Epidermal melanocyte (primary cell): ENCODE results near the gene ZNF248.

ENCODE experiments used
- DNase-seq: peaks from one replicate; pipeline ENCODE4 v3.0.0; 2011; ENCODE audit warnings: low spot score; ENCODE audit not compliant: insufficient read length

ZNF248 gene

DNA sequence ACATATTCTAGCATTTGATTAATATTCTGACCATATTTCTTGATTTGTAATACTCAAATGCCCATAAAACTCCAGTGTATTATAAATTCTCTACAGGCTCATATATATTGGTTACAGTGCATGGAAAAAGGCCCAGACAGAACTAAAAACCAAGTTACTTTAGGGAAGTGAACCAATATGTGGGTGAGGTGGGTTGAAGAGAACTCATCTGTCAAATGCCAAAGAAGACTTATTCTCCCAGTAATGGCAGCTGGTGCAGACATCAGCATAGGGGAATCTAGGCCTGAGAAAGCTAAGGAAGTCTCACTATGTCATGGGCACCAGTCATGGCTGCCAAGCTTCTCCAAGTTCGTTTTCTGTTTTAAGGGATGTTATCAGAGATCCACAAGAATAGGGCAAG is 30.6 kb downstream of the ZNF248 start:
- DNase-seq = no peak

DNA sequence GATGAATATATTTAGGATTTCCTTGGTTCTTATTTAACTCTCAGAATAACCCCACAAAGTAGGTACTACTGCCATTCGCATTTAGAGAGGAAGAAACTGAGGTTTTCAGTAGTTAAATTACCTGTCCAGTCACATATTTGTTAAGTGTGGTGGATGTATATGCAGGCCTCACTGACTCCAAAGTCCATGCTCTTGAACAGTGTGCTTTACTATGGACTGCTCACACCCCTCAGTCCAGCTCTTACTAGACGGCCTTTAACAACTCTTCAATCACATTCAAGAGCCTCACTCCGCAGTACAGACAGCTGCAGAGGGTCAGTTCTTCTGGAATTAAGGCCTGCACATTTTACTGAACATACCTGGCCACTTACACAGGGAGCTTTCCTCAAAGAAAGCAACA is 36.2 kb downstream of the ZNF248 start:
- DNase-seq = no peak

DNA sequence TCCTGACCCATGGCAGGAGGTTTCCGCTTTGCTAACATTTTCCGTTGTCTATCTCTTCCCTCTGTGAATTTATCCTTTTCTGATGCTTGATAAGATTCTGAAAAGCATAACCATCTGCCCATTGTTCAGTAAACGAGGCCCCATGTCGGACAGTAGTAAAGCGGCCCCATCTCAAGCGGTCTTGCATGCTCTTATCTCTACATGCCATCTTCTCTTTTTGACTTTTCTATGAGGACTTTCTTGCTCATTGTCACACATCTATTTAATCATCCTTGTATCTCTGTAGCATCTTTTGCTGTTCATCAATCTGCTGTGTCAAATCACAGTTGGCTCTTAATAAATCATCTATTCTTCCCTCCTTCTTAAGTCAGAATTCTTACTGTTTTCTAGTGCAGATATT is 37.6 kb downstream of the ZNF248 start:
- no peak for DNase-seq

DNA sequence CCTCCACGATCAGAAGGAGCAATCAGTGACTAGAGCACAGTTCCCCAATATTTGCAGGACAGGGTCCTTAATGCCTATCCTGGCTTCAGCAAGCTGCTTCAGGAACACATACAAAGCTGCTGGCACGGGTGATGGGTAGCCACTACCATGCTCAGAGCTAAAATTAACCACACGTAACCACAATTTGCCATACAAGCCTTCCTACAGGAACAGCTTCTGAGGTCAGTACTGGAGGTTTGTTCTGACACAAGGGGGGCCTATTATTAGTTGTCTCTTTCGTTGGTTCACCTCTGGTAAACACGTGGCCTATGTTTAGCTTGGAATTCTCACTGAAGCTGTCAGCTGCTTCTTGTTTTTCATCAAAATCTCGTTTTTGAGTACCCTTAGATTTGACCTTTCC is 41.1 kb downstream of the ZNF248 start:
- no peak for DNase-seq

DNA sequence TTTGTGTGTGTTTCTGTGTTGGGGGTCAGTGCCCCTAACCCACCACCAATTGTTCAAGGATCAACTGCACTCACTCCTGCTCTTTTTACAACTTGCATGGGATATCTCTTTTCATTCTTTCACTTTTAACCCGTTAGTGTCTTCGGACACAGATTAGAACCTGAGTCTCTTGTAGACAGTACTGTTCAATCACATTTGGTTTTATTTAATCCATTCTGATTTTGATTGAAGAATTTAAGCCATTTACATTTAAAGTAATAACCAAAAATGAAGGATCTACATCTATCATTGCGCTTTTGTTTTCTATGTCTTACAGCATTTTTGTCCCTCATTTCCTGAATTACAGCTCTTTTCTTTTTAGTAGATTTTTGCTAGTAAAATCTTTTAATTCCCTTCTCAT is 43.6 kb downstream of the ZNF248 start:
- no peak for DNase-seq

DNA sequence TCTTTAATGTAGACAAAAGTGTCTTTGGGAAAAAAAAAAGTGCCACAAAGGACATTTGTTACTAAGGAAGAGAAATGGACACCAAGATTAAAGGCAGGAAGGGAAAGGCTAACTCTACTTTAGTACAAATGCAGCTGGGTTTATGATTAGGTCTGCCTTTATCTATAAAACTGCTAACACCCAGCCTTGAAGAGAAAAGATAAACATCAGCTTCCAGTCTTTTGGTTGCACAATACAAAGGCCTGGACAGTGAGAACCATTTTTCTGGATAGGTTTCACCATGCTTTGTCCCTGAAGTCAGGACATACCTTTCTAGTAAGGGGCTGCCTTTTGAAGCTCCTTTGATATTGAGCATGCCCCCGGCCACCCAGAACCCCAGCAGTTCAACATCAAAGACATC is 45.1 kb downstream of the ZNF248 start:
- DNase-seq = no peak

DNA sequence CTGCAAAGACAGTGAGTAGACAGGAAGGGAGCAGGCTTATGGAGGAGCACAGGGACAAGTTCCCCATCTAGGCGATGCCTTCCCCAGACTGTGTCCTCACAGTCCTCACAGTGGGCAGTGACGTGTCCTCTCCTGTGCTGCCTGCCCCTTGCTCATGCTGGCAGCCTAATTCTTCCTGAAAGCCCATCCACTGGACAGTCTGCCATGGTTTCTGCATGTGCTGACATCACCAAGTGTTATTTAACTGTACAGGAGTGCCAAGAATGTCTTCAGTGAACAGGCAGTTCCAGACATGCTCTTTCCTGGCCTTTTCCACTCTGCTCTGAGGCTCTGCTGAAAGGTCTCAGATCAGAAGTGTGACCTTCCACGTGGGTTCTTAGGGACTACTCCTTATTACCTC is 54.1 kb downstream of the ZNF248 start:
- DNase-seq = no peak

DNA sequence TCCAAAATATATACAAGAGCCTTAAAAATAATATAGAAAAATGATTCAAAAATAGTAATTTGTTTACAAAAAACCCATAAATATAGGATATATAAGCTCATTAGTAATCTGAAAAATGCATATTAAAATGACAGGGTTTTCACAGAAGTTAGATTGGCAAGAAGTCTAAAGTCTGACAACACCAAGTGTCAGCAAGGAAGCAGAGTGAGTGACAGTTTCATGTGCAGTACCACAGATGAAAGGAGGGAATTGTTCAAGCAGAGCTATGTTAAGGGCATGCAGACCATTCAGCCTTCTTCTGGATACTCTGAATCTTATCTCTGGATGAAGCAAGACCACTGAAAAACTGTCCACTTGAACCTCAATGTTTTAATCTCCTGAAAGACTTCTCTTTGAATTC is 55.9 kb downstream of the ZNF248 start:
- no peak for DNase-seq

DNA sequence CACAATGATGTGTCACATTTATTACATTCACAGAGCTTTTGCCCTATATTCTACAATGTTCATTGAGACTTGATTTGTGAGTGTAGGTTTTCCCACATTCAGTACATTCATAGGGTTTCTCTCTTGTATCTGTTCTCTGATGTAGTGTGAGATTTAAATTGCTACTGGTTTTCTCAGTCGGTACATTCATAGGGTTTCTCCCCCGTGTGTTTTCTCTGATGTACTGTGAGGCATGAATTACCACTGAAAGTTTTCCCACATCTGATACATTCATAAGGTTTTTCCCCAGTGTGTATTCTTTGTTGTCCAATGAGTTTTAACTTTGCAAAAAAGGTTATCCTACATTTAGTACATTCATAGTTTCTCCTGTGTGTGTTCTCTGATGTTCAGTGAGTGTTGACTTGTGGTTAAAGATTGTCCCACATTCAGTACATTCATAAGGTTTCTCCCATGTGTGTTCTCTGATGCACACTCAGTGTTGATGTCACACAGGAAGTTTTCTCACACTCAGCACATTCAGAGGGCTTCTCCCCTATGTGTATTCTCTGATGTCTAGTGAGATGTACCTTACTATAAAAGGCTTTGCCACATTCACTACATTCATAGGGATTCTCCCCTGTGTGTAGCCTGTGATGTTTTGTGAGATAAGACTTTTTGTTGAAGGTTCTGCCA is 63.0 kb downstream of the ZNF248 start:
- no peak for DNase-seq

DNA sequence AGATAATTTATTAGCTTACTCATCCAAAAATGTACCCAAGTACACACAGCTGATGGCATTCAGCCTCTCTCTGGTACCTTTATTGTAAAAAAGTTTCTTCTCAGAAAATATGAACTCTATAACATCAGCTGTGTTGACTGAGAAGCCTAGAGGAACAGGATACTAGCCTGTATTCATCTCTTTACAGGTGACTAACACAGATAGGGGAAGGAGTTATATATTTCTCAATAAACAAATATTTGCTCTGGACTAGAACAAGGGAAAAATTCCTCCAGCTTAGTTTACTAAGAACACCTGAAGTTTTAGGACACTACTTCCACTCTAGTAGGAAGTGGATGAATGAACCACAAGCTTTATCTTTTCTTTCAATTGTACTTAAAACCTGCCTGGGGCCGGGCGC is 67.8 kb downstream of the ZNF248 start:
- no peak for DNase-seq

DNA sequence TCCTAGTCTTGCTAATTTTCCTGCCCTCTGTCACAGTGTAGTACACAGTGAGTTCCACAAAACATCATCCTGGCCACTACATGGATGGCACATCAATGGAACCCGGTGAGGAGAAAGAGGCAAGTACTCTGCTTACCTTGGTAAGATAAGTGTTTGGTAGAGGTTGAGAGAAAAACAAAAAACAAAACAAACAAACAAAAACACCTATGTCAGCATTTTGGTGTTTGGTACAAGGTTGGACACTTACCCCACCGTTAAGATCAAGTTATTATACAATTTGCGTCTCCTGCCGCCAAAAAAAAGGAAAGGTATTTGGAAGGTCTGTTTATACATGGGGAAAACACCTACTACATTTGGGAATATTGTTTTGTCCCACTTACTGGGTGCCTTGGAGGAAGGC is 72.7 kb downstream of the ZNF248 start:
- DNase-seq = no peak

DNA sequence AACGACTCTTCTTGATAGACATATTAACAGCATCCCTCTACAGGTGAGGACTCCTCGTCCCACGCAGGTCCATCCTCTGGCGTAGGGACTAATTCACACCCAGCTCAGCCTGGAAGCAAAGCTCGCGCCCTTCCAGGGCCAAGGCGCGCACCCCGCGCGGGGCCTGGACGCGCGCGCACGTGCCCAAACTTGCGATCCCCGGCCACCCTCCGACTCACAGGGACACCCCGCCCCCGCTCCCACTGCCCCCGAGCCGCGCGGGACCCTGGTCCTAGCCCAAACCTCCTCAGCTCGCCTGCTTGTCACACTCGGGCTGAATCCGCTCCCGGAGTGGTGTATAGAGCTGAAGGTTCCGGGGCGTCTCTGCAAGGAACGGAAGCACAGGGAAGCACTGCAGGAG is 76.9 kb downstream of the ZNF248 start:
- DNase-seq = no peak

DNA sequence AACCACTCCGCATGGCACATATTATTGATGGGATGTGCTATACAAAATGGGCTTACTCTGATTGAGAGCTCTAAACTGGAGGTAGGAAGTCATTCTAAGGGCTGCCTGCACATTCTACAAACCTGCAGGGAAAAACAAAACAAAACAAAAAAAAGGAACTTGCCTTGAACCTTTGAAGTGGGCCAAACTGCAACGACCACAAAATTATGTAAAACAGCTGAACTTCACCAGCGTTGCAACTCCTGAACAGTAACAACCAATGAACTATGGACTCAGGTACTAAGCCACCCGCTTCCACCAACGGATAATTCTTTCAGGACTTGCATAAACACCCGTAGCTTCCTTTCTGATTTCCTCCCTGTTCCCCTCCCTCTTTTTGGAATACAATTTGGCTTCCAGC is 80.4 kb downstream of the ZNF248 start:
- DNase-seq = no peak

DNA sequence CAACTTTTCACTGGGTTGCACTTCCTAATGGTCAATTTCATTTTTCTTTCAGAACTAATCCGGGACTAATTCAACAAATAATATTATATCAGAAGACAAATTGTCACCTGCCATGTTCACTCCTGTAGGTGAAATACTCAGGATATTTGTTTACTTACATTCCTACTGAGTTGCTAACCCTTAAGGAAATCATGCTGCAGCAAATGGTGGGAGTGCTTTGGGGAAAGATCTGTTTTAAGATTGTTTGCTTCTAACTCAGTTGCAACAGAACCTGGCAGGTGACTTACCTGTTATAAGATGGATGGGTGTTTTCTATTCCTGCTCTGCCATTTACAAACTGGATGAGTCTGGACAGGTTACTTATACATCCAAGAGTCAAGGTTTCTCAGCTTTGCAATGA is 81.8 kb downstream of the ZNF248 start:
- DNase-seq = no peak

DNA sequence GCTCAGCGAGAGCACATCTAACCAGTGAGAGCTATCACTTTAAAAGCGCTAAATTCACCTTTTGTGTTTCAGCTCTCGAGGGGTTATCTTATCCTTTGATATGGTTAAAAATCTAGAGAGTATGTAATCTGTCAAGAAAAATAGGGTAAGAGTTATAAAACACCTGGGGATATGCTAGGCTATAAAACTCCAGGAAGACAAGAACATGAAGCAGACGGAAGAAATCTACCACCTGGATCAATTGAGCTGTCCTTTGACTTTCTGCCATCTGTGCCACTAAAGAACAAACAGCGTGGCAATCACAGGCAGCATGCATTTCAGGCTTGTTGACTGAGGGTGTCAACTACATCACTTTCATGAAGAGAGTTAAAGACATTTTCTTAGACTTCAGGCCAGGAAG is 83.1 kb downstream of the ZNF248 start:
- no peak for DNase-seq

DNA sequence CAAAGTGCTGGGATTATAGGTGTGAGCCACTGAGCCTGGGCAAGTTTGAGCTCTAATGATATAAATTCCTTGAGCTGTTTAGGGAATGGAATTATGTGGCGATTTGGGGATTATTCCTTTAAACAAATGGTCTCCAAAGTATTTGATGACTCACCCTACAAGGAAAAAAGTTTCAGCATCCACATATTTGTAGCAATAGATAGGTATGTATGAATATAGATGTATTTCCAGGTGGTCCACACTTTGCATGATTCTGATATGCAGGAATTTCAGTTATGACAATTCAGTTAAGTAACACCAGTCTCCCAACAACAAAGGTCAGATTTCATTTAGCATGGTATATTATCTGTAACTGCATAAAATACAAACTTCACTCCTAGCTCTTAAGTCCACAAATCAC is 92.2 kb downstream of the ZNF248 start:
- DNase-seq = no peak

DNA sequence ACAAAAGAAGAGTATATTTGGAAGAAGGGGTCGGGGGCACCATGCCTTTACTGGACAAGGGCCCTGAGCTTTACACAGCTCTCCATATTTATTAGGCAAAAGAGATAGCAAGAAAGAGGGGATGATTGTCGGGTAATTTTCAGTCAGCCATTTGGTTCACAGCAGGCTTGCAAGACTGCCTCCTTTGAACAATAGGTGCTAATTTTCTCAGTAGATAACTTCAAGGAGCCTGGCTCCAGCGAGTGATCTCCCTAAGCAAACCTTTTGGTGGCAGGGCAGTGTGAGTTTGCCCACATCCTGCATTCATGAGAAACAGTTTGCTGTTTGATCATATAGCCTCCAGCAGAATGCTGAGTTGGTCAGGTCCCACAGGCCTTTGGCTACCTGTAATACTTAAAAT is 94.3 kb downstream of the ZNF248 start:
- no peak for DNase-seq

DNA sequence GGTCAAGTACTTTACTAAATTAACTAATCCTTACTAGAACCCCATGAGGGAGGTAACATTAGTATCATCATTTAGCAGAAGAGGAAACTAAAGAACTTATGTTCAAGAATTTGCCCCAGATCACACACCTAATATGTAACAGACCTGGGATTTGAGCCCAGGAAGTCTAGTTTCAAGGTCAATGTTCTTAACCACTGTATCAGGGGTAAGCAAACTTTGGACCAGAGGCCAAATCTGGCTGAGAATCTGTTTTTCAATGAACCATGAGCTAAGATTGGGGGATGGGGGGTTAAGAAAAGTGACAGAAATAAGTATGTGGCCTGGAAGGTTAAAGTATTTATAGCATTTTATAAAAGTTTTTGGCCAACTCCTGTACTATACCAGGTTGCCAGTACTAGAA is 95.1 kb downstream of the ZNF248 start:
- no peak for DNase-seq

DNA sequence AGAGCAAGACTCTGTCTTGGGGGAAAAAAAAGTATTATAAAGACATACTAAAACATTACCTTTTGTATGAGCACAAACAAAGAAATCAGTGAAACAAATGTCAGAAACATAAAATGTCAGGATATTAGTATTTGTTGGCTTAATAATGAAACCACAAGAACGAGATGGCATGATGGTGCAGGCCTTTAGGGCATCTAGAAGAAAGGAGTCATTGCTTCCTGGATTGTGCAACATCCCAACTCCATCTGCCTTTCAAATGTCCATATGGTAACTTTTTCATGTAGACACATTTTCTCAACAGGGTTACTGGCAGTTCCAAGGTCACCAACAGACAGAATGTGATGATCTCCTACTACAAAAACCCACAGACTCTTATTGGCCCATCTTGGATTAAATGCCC is 96.6 kb downstream of the ZNF248 start:
- no peak for DNase-seq

DNA sequence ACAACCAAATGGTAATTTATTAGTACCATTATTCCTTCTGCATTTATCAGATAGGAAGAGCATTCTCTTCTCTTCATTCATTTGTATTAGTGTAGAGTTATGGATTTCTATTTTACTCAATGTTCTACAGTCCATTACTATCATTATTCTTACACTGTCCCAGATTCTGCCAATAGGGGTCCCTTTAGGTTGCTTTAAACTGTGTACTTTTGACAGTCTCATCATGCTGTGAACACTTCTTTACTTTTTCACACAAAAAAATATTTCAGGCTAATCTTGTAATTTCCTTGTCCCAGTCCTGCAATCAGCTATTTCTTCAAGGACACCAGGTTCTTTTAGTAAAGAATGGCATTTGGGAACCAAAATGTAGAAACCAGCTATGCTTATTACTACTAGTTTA is 99.3 kb downstream of the ZNF248 start:
- DNase-seq = no peak

DNA sequence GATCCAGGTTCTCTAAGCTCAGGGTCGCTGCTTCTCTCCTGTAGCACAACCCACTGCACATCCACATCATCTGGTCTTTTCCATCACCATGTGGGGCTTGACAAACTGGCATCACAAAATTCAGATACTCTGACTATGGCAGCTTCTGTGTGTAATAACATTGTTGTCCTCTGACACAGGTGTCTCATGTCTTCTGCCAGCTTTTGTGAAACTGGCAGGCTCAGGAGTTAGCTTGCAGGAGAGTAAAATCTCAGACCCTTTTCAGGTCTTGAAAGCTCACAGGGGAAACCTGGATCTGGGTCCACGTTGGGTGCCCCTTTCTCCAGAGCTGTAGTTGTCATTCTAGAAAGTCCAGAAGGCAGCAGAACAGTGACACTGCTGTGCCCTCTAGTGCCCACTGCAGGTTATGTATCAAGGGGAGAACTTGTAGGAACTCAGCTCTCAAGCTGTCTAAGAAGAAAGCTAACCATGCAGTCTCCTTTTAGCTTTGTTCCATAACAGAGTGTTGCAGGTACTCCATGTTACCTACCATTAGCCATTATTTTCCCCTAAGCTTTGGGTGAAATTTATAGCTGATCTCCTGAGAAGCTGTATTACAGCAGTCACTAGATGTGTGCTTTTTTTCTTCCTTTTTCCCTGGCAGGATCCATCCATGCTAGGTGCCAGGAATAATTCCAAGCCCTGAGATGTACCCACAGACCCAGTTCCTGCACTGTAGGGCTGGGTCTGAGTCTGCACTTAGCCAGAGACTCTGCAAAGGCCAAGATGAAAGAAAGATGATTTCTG is 102.7 kb downstream of the ZNF248 start:
- DNase-seq = no peak

DNA sequence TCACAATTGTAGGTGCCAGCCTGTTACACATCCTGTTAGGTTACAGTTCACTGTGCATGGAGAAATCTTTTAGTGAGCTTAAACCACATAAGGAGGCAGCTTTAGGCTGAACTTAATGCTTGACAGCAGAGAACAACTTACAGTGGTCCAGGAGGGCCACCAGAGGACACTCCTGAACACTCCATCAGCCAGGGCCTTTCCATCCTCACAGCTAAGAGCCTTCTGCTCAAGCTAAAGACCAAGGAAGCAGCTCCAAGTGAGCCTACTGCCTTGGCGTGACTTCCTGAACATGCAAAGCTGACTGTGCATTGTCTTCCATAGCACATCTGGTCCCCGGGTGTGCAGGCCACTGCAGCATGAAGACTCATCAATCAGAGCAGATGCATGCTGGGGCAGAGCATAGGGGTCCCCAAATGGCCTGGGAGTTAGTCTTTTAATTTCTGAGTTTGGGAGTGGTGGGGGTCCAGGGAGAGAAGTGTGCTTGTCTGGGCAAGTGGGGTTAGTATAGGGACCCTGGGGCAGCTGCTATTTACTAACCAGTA is 105.0 kb downstream of the ZNF248 start:
- no peak for DNase-seq

DNA sequence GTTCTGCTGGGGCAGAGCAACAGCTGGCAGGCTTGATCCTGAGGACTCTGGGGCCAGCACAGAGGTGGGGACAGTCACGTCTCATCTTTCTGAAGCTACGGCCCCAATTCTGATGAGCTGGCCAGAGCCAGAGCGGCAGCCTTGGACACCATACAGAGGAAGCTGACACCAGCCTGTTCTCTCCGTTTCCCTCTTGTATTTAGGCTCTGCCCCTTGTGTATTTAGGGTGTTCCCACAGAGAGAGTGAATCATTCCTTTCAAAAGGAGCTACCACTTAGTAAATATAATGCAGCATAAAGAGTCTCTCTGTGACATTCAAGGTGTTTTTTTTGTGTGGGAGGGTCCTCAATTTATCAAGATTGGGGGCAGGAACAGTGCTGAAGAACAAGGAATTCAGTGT is 109.2 kb downstream of the ZNF248 start:
- DNase-seq = no peak
